Esophagus squamous epithelium (tissue), 4 donors: ENCODE data around the gene TFRC.

Source experiments
- CTCF ChIP-seq, 6 experiments: fragments of 450-650 bp in 4 of 6; fragments of 200-600 bp in 2 of 6; sonication (generic) in 2 of 6; IDR thresholded peaks; one replicate each; pipeline ENCODE4 v1.5.1; 2016 to 2019; ENCODE audit warnings: antibody characterized with exemption in 6 of 6, mild to moderate bottlenecking in 4 of 6, moderate library complexity in 4 of 6
- POLR2A ChIP-seq, 4 donors: fragments of 450-650 bp; IDR thresholded peaks; one replicate each; pipeline ENCODE4 v1.6.1; 2017; ENCODE audit warnings: antibody characterized with exemption in 4 of 4, mild to moderate bottlenecking in 4 of 4, moderate library complexity in 3 of 4

DNA sequence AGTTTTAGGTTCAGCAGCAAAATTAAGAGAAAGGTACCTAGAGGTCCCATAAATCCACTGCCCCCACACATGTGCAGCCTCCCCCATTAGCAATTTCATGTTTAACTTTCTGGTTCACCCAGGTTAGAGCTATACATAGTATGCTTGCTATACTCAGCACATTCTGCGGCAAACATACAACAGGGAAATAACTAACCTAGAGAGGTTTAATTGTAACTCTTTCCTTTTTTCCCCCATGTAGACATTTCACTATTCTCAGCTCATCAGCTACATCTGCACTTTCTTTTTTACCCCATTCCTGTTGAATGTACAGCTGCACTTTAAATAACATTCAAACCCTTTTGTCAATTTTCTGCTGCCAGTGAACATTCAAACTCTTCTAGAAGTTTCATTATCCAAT, 21.1 kb downstream of the TFRC start:
- no peak for TF ChIP-seq CTCF (IDR thresholded peaks at IDR 0.05)
- no peak for TF ChIP-seq POLR2A (IDR thresholded peaks at IDR 0.05)
